Esophagus mucosa (tissue), 1 donor: ENCODE results near the gene GRK5. TPM values are rescaled to one million over a fixed set of nuclear protein-coding genes. Genes with fewer than 3 reads are reported as not detected.

ENCODE experiments used
- ATAC-seq: fragments of 200-7000 bp; cut with Tn5 transposase; one replicate; pipeline ENCODE4 v1.9.1; 2020
- total RNA-seq: library from RNA; stranded (reverse); gene quantifications from one replicate; pipeline ENCODE4 v1.2.4, GENCODE V29; 2023
- donor health status: DM: yes; HTN: yes; CAD: no.

Gene GRK5
- total RNA-seq, 1 donor from 2014 or later = 3.7 TPM

DNA sequence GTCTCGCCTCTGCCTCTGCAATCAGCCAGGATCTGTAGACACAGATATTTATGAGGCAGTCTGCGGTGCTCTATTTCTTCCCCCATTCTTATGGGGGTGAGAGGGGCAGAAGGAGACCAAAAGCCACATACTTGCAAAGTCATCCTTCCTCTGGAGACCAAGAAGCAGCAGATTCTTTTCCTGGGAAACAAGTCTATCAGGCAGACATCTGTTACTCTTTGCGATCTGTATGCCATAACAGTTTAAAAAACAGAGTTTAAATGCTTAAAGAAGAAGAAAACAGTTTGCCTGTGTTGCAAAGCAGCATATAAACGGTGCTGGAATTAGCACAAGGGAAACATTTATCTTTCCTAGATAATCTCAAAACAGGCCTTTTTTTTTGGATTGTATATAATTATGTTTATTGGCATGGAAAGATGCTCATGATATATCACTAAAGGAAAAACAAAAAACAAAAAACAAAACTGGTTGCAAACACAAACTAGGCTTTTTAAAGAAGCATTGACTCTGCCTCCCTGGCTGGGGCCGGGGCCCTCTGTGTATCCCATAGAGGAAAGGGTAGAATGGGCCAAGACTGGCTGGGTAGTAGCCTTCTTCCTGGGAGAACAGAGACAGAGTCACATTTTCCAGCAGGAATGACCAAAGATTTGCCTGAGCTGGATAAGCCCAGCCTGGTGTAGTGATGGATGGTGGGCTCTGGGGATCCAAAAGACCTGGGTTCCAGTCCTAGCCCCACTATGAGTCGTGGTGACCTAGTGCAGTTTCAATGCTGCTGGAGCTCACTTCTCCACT is 284.8 kb downstream of the GRK5 start:
- ATAC-seq = no peak

DNA sequence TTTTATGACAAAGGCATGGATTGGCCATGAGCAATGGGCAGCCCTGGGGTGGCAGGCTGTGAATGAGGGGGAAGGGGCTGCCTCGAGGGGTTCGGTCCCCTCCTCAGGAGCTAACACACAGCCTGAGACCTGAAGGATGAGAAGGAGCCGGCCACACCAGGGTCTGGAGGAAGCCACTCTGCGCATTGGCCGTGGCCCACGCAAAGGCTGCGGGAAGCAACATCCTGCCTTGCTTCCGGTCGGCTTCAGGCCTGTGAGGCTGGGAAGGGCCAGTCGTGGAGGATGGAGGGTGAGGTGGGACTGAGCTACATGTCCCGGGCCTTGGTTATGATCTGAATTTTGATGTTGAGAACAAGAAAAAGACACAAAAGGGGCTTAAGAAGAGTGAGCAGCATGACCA is 285.8 kb downstream of the GRK5 start:
- no peak for ATAC-seq

DNA sequence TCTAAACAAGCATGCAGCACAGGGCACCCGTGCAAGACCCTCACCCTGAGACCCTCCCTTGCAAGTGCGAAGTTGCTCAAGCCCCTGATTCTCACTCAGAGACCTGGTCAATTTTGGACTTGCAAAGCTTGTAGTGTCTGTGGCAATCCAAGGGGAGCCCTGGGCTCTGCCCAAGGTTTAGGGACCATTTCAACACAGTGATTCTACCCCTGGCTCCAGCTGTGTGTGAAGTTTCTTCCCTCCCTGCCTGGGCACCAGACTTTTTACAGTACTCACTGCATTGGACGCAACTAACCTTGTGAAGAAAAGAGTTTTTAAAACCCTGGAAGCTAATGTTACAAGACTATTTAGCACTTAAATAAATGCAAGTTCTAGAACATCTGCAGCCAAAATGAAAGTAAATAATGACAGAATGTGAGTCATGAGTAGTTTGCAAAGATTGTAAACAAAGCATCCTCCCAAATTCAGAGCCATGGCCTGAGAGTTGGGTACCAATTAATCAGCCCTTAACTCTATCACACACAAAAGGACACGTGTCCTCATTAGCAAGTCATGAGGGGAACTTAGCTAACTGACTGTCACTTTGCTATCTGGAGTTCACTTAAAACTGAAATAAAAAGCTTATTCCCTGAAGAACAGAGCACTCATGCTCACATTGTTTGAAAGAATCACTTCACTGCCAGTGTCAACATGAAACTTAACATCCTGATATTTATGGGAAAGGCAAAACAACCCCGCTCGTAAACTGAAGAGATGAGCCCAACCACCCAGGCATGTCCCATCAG is 287.1 kb downstream of the GRK5 start:
- ATAC-seq = no peak

DNA sequence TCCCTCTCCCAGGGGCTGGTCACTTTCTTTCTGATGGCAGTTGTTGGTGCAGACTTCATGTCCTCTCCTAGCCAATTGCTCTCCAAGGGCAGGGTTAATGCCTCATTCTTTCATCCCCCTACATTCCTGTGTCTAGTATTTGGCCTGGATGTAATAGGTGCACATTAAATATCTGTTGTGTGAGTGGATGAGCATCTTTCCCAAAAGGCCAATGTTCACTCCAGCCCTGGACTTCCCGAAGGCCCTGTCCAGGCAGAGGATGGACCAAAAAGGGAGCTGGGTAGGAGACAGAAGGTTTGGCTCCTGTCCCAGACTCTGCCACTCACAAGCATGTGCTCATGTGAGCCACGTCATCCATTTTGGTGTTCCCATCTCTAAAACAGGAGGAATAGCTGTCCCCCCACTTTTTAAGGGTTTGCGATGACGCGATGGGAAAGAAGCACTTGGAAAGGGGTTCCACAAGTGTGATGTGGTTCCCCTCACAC is 287.7 kb downstream of the GRK5 start:
- no peak for ATAC-seq

DNA sequence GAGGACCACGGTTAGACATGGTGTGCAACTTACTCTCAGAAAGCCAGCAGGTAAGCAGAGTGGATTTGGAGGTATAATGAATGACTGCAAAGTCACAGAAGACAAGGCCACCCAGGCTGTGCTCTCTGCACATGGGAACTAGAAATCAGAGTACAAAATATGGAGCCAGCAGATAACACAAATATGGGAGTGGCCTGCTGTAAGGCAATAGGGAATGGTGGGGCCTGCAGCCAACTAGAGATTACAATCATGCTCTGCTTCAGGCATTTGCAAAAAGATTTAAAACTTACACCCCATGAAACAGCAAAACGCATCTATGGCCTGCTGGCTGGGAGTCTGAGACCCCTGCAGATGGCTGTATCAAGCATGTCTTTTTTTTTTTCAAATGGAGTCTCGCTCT is 288.2 kb downstream of the GRK5 start:
- ATAC-seq = no peak

DNA sequence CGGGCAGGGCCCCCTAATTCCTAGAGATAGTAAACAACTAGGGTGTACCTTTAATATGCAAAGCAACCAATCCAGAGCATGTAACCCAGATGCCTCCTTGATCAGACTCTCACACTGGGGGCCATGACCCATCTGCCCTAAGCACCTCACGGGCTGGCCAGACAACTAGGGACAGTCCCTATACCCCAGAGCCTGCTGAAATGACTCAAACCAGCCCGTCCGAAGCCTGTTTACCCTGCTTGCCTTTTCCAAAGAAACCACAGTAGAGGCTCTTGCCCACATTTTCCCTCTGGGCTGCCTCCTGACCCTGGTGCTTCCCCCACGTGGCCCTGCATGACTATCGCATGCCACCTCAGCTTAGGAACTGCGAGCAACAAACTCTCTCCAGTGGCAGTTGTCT is 288.9 kb downstream of the GRK5 start:
- ATAC-seq = no peak

DNA sequence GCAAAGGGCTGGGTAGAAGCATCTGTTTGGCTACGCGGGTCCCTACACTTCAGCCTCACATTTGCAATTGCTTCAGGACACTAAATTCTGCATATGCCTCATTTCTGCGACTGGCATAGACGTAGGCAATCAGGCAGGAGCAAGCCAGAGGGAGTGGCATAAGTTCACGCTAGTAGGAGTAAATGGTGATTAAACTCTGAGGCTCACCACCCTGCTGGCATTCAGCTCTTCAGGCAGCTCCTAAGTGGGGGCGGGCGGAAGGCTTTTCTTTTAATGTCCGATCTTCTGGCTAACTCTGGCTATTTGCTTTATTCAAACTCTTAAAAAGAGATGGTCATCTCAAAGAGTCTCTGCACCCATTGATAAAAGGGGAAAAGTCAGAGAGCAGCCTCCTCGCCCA is 289.9 kb downstream of the GRK5 start:
- ATAC-seq = no peak

DNA sequence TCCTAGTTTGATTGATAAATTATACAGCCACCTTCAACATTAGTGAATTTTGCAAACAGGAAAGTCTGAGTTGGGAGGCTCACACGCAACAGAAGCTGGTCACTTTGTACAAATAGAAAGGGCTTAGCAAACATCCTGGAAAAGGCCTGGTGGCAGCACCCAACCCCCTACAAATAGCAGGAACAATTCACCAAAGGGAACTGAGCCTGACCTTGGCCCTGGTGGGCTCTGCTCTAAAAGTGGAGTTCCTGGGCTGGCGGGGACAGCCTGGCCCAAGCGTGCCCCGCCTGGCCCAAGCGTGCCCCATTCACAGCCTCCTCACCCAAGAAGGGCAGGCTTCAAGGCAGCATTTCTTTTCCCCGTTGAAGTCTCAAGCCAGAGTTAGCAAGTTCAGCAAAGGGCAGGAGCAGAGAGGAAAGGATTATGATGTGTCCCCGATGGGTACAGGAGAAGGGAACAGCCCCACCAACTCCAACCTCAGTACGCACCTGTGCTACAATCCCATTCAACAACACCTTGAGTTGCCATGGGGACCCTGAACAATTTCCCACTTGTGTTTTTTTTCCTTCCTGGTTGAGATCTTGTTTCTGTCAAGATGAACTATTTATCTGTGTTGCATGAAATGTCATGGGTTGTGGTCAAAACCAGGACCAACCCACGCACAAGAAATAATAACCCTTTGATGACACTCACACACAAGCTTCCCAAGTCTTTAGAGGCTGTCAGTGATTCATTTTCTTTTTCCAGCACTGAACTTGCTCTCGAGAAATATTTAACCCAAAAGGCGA is 291.7 kb downstream of the GRK5 start:
- ATAC-seq = no peak

DNA sequence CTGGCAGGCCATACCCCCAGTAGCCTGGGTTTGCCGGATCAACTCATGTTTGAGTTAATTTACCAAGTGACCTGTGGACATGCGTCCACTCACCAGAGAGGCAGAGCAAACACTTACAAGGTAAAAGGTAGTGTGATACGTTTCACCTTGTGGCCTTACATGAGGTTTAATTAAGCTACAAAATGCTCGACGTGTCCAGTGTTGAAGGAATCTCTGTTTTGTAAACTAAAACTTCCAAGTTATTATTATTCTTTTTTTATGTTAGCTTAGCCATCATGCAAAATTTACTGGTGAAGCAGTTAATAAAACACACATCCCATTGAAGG is 292.3 kb downstream of the GRK5 start:
- no peak for ATAC-seq

DNA sequence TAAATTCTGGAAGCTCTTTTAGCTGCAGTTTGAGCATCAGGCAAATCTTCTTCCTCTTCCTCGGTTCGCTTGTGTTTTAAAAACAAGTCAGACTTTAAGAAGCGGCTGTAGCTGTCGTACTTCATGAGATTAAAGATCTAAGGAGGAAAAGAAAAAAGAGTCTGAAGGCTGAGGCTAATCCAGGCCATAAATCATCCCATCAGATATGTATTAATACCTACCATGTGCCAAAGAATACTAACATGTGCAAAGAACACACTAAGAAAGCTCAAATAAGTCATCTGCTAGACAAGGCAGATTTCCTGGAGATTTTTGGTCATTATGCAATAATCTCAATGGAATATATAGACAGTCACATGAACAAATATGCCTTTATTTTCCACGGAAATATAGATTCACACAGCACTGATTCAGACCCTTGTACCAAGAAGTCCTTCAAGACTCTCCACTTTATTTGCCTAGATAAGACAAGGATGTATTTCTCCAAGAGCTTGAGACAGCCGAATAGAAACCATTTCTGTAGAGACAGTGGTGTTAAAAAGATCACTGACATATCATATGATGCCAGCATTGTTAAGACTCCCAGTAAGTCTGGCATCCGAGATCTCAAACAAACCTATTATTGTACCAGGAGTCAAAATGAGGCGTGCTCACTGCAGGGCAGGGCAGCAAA is 292.9 kb downstream of the GRK5 start:
- ATAC-seq = no peak

DNA sequence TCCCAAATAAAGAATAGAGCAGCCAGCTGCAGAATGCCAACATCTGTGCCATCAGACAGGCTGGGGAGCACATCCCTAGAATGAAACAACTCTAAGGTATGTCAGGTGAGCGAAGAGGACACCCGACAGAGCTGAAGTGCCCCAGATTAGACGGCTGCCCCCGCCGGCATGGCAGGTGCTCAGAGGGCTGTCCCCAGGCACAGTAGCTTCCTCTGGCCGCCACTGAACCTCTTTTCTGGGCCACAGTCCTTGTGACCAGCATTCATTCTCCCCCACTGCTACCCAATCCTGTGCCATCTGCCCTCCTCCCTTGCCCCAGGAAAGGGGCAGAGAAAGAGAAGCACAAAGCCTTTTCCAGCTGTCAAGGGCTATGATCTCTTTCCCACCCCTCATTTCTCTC is 293.4 kb downstream of the GRK5 start:
- no peak for ATAC-seq

DNA sequence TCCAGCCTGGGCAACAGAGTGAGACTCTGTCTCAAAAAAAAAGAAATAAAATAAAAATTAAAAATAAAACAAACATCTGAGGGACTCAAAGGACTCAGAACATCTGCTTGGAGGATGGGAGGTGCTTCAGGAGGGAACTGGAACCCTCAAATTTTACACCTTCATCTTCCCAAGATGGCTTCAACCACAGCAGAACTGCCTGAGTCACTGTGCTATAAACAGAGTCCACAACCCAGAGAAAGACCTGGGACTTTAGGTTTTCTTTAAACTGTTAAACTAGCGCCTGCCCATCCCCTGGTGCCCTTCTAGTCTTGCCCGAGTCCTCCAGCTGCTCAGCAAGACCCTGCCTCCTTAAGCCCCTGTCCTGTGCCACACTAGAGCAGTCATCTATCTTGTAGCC is 294.3 kb downstream of the GRK5 start:
- ATAC-seq = no peak

DNA sequence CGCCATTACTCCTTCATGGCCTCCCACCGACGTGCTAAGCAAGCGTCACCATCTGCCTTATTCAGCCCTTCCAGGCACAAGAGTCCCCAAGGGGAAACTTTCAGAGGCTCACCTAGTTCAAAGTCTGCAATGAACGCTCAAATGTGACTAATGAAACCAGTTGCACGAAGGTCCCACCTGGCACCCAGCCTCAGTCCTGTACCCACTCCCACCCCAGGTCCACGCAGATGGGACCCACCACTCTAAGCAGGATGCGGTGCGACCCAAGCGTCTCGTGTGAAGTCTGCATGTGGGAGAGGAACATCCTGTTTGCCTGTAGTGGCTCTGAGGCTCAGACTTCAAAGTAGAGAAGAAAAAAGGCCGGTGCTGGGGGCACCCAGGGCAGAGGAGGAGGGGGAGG is 294.8 kb downstream of the GRK5 start:
- peak; percentile 41 for ATAC-seq

DNA sequence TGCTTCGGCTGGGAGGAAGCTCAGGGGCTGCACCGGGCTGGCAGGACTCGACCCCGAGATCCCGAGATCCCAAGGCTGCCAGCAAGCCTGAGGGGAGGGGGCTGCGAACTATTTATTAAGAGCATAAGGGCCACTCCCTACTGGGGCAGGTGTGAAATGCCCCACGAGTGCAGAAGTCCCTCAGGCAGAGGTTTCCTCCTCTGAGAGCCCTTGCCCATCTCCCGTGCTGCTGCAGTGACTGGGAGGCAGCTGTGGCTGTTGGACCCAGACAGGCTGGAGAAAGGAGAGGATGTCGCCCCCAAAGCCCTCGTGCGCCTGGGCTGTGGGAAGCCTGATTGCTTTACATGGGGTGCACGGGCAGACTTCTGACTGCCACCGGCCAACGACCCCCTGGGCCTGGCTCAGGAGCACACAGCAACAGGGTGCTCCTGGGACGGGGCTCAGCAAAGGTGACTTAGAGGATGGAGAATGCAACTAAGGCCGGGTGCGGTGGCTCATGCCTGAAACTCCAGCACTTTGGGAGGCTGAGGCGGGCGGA is 295.3 kb downstream of the GRK5 start:
- no peak for ATAC-seq

DNA sequence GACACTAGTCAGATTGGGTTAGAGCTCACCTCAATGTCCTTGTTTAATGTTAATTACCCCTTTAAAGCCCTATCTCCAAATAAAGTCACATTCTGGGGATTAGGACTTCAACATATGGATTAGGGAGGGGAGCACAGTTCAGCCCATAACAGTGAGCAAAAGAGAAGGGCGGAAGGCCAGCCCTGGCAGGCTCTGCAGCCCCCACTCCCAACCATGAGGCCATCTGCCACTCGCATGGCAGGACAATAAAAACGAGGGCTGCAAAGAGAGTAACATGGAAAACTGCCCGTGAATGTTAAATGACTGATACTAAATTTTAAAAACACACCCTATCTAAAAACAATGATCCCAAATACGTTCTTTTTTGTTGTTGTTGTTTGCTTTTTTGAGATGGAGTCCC is 296.4 kb downstream of the GRK5 start:
- ATAC-seq = no peak

DNA sequence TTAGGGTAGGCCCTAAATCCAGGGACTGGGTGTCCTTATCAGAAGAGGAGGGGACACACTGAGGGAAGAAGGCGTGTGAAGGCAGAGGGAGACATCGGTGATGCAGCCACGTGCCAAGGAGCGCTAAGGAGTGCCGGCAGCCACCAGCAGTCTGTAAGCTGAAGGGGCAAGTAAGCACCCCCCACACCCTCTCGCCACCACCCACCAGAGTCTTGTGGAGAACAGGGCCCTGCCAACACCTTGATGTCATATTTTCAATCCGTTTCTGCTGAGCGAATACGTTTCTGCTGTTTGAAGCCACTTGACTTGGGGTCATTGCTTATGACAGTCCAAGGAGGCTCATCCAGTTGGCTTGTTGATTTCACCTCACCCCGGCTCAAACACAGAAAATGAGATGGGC is 297.3 kb downstream of the GRK5 start:
- ATAC-seq = no peak

DNA sequence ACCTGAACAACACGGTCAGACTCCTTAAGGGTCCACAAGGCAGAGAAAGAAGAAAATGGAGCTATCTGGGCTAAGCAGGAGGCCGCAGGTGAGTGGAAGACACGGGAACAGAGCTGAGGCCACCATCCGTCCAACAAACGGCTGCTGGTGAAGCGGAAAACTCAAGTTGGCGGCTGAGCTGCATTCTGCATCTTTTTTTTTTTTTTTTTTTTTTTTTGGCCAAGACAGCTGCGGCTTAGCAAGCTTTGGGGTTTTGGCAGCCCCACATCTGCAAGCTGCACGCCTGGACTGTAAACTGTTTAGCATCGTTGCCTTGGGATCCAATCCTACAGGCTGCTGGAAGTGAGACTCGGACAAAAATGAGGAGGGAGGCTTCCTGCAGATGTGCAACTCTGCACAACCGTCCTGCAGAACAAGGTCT is 297.8 kb downstream of the GRK5 start:
- no peak for ATAC-seq

Other genes with a start within 250 kb of the GRK5 start
- gene NANOS1, start 177.9 kb upstream of the GRK5 start, total RNA-seq = 1.3 TPM
- 88.2 TPM for gene EIF3A, start 126.8 kb upstream of the GRK5 start, total RNA-seq
- 38.3 TPM for gene DENND10, start 103.5 kb upstream of the GRK5 start, total RNA-seq
- 18.3 TPM for gene SFXN4, start 41.9 kb upstream of the GRK5 start, total RNA-seq
- gene PRDX3, start 28.8 kb upstream of the GRK5 start, total RNA-seq = 72.1 TPM